Right lobe of liver (tissue), 6 donors: ENCODE results near the gene PLPP4. TPM values are rescaled to one million over a fixed set of nuclear protein-coding genes. Genes with fewer than 3 reads are reported as not detected.

Experiments used
- ATAC-seq, 4 donors: fragments of 200-7000 bp; cut with Tn5 transposase; one replicate each; pipeline ENCODE4 v1.9.1; 2020; ENCODE audit warnings: mild to moderate bottlenecking in 4 of 4, moderate library complexity in 4 of 4
- DNase-seq, 3 donors: peaks; one replicate each; pipeline ENCODE4 v3.0.0-alpha.2; 2020
- H3K27ac ChIP-seq, 3 donors: fragments of 200-600 bp; one replicate each; pipeline ENCODE4 v1.8.0; 2022
- H3K27me3 ChIP-seq, 2 donors: fragments of 200-600 bp; one replicate each; pipeline ENCODE4 v1.8.0; 2022
- H3K36me3 ChIP-seq, 4 donors: fragments of 200-600 bp; sonication (generic) in 1 of 4; one replicate each; pipeline versions ENCODE4 v1.5.1 to v1.8.0; 2017 to 2022; ENCODE audit warnings: control low read depth in 1 of 4
- H3K4me1 ChIP-seq, 4 donors: fragments of 200-600 bp; sonication (generic) in 1 of 4; one replicate each; pipeline versions ENCODE4 v1.5.1 to v1.8.0; 2017 to 2022; ENCODE audit warnings: control low read depth in 1 of 4
- H3K4me3 ChIP-seq, 3 donors: fragments of 200-600 bp; one replicate each; pipeline ENCODE4 v1.8.0; 2022
- H3K9me3 ChIP-seq, 4 donors: fragments of 200-600 bp; sonication (generic) in 1 of 4; one replicate each; pipeline versions ENCODE4 v1.5.1 to v1.8.0; 2017 to 2022; ENCODE audit warnings: control low read depth in 1 of 4
- POLR2A ChIP-seq: fragments of 450-650 bp; IDR thresholded peaks from one replicate; pipeline ENCODE4 v1.6.1; 2017; ENCODE audit warnings: antibody characterized with exemption, mild to moderate bottlenecking
- WGBS: methylation state at CpG from one replicate; pipeline ENCODE4 v1.1.6; 2018; ENCODE audit warnings: low coverage, low lambda C conversion rate; ENCODE audit not compliant: insufficient coverage; ENCODE audit errors: missing lambda C conversion rate; 5-methylcytosine and 5-hydroxymethylcytosine counted together
- intact Hi-C, 2 donors: fragments of 100-400 bp; cut with DNase I; formaldehyde crosslinking; loops; one replicate each; pipeline versions ENCODE4 v1.11.2 to v1.14.1; 2022
- total RNA-seq, 6 experiments: library from RNA; depleted of rRNA in 2 of 6; stranded (reverse); fragments of >200 nt in 2 of 6; fragmentation: NEBNext Ultra II Directional in 3 of 6; extraction: Animal tissue kit (Norgen Biotek cat#: 25700) in 3 of 6; gene quantifications; one replicate each; pipeline versions ENCODE4 v1.1.0 to v1.2.4, GENCODE V29; 2016 to 2023
- TF ChIP-seq, protein P1 (sequence below), 4 donors: fragments of 200-600 bp in 3 of 4; fragments of 450-650 bp in 1 of 4; IDR thresholded peaks; one replicate each; pipeline versions ENCODE4 v1.5.1 to v1.8.0; 2016 to 2022; ENCODE audit warnings: antibody characterized with exemption in 4 of 4, mild to moderate bottlenecking in 2 of 4
- donor health status: DM: no; HTN: yes; CAD: no.
- donor health status: DM: no; HTN: no; CAD: no.
- donor health status: DM: no; HTN: no; CAD: no.
- donor health status: DM: no; HTN: yes; CAD: no.
- donor health status: DM: no; HTN: yes; CAD: no.

PLPP4 gene
- total RNA-seq, 6 experiments from 2014 or later = 0.35 to 0.81 (median 0.37) TPM; not detected in 1

GRCh38 chr10:120451968-120452367 lies 5.1 kb upstream of the PLPP4 start:
- peaks cover 0 to under 1% of the 10 kb centered on the region in 2 donors for H3K27me3 ChIP-seq
- no peak for TF ChIP-seq POLR2A
- TF ChIP-seq, protein P1, sequence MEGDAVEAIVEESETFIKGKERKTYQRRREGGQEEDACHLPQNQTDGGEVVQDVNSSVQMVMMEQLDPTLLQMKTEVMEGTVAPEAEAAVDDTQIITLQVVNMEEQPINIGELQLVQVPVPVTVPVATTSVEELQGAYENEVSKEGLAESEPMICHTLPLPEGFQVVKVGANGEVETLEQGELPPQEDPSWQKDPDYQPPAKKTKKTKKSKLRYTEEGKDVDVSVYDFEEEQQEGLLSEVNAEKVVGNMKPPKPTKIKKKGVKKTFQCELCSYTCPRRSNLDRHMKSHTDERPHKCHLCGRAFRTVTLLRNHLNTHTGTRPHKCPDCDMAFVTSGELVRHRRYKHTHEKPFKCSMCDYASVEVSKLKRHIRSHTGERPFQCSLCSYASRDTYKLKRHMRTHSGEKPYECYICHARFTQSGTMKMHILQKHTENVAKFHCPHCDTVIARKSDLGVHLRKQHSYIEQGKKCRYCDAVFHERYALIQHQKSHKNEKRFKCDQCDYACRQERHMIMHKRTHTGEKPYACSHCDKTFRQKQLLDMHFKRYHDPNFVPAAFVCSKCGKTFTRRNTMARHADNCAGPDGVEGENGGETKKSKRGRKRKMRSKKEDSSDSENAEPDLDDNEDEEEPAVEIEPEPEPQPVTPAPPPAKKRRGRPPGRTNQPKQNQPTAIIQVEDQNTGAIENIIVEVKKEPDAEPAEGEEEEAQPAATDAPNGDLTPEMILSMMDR (IDR thresholded peaks at IDR 0.05) = no peak
- H3K4me3 ChIP-seq = no peak overlapping the region
- DNase-seq (no peak), ATAC-seq (no peak)
- peaks cover 0 to 5% (median 0%) of the 10 kb centered on the region in 4 donors for H3K4me1 ChIP-seq
- WGBS = 74% methylated on average over 3 of the region's 3 CpGs
- H3K36me3 ChIP-seq = no peaks in the 10 kb centered on the region
- intact Hi-C loops = no loop called here
- no peaks in the 10 kb centered on the region for H3K9me3 ChIP-seq
- H3K27ac ChIP-seq = no peak overlapping the region

GRCh38 chr10:120453319-120453718 lies 3.7 kb upstream of the PLPP4 start:
- Histone ChIP-seq H3K27ac (no peak overlapping the region), H3K36me3 (no peaks in the 10 kb centered on the region), H3K4me3 (no peak overlapping the region), H3K4me1 (peaks cover 0 to 12% (median 0%) of the 10 kb centered on the region in 4 donors), H3K9me3 (no peaks in the 10 kb centered on the region), H3K27me3 (peaks cover 0 to 7% of the 10 kb centered on the region in 2 donors)
- 17% methylated on average over 1 of the region's 1 CpG for WGBS
- TF ChIP-seq, protein P1 (IDR thresholded peaks at IDR 0.05) = no peak
- no peak for TF ChIP-seq POLR2A
- ATAC-seq (no peak), DNase-seq (no peak)
- intact Hi-C loops = no loop called here

DNA sequence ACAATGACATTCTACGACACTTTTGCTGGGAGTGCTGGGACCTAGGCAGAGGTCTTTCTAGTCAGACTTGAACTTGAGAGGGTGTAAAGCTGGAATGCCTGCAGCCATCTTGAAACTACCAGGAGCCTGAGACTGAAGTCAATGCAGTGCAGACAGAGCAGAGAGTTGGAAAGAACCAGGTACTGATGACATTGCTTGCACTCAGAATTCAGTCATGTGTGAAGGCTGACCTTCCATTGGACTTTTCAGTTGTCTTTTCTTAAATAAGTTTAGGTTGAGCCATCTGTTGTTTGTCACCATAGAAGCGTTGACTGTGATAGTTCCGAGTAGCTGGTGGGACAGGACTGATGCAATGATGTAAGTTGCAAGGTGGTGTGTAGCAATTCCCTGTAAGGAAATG lies 3.1 kb upstream of the PLPP4 start:
- no peak for DNase-seq
- WGBS = 50% methylated on average over 1 of the region's 3 CpGs
- no peak for ATAC-seq
- H3K27me3 ChIP-seq = peaks cover 0 to 7% of the 10 kb centered on the region in 2 donors
- no peaks in the 10 kb centered on the region for H3K9me3 ChIP-seq
- H3K4me3 ChIP-seq = no peak overlapping the region
- intact Hi-C loops = no loop called here
- TF ChIP-seq POLR2A = no peak
- TF ChIP-seq, protein P1 (IDR thresholded peaks at IDR 0.05) = no peak
- peaks cover 0 to 12% (median 0%) of the 10 kb centered on the region in 4 donors for H3K4me1 ChIP-seq
- H3K27ac ChIP-seq = no peak overlapping the region
- no peaks in the 10 kb centered on the region for H3K36me3 ChIP-seq

DNA sequence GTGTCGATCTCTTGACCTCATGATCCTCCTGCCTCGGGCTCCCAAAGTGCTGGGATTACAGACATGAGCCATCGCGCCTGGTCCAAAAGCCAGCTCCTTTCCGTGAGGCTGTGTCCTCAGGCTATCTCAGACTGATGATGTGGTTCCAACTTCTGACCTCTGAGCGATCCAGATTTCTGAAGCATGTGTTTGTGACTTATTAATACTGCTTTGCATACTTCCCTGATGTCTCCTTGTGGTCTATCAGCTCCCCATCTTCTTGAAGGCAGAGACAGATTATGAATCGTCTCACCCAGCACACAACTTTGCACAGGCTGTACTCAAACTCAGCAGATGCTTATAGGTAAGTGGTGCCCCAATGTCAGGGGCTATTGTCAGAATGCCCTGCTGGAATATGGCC lies 2.0 kb upstream of the PLPP4 start:
- DNase-seq = no peak
- intact Hi-C loops = no loop called here
- Histone ChIP-seq H3K36me3 (no peaks in the 10 kb centered on the region), H3K27ac (no peak overlapping the region), H3K4me3 (no peak overlapping the region), H3K9me3 (no peaks in the 10 kb centered on the region), H3K27me3 (peaks cover 0 to 7% of the 10 kb centered on the region in 2 donors), H3K4me1 (peaks cover 0 to 12% (median 0%) of the 10 kb centered on the region in 4 donors)
- WGBS = 57% methylated on average over 1 of the region's 7 CpGs
- TF ChIP-seq POLR2A = no peak
- TF ChIP-seq, protein P1 (IDR thresholded peaks at IDR 0.05) = no peak
- ATAC-seq = no peak

GRCh38 chr10:120455606-120456005 lies 1.4 kb upstream of the PLPP4 start:
- peaks cover 0 to 12% (median 0%) of the 10 kb centered on the region in 4 donors for H3K4me1 ChIP-seq
- 49% methylated on average over 3 of the region's 3 CpGs for WGBS
- intact Hi-C loops = no loop called here
- H3K9me3 ChIP-seq = no peaks in the 10 kb centered on the region
- no peak overlapping the region for H3K4me3 ChIP-seq
- no peak for DNase-seq
- TF ChIP-seq, protein P1 (IDR thresholded peaks at IDR 0.05) = no peak
- no peak for TF ChIP-seq POLR2A
- peaks cover 0 to 7% of the 10 kb centered on the region in 2 donors for H3K27me3 ChIP-seq
- ATAC-seq = no peak
- no peaks in the 10 kb centered on the region for H3K36me3 ChIP-seq
- no peak overlapping the region for H3K27ac ChIP-seq
